ENCODE data around the gene UXT. TPM values are rescaled to one million over a fixed set of nuclear protein-coding genes. Genes with fewer than 3 reads are reported as not detected.
"Not testable (repeated sequence)": the region's sequence is repeated elsewhere in the genome, so short reads cannot be mapped to it uniquely, and the experiment has no call there.

UXT gene
- total and polyA plus RNA-seq, 4 donors, result 34.0 to 99.0 (median 65.3) TPM

- Histone ChIP-seq H3K9ac (ENCODE audit: low read depth in 1 of 2, low read length in 2 of 2) (no peak overlapping the region), H3K9me3 (ENCODE audit: control insufficient read depth in 4 of 4, low read length in 3 of 4) (no peaks in the 10 kb centered on the region), H3K27me3 (ENCODE audit: control insufficient read depth in 4 of 4, insufficient read depth in 4 of 4, low read length in 3 of 4) (no peaks in the 10 kb centered on the region), H3K4me1 (ENCODE audit: control insufficient read depth in 4 of 4, insufficient read depth in 4 of 4, low read length in 3 of 4) (peaks cover 0 to 2% (median 0%) of the 10 kb centered on the region in 4 donors), H3K36me3 (ENCODE audit: control insufficient read depth in 4 of 4, insufficient read depth in 3 of 4, low read depth in 1 of 4, low read length in 3 of 4) (no peaks in the 10 kb centered on the region), H3K27ac (ENCODE audit: low read depth in 1 of 2, low read length in 2 of 2) (no peak overlapping the region), H3K4me3 (ENCODE audit: low read depth in 1 of 3, low read length in 3 of 3) (no peak overlapping the region)
- DNase-seq (ENCODE audit: low spot score), result no peak
- TF ChIP-seq HNF4G (IDR thresholded peaks at IDR 0.05) (no peak), NR2F2 (IDR thresholded peaks at IDR 0.05) (no peak), CTCF (IDR thresholded peaks at IDR 0.05; ENCODE audit: low read depth, low read length, missing input control) (no peak), GABPA (IDR thresholded peaks at IDR 0.05 in 1 of 2, conservative IDR thresholded peaks at IDR 0.05 in 1 of 2) (no peak)
- WGBS, result 64% methylated on average over 6 of the region's 6 CpGs
Observed at GRCh38 chrX:47687263-47687662, 28.3 kb upstream of the UXT start.

DNA sequence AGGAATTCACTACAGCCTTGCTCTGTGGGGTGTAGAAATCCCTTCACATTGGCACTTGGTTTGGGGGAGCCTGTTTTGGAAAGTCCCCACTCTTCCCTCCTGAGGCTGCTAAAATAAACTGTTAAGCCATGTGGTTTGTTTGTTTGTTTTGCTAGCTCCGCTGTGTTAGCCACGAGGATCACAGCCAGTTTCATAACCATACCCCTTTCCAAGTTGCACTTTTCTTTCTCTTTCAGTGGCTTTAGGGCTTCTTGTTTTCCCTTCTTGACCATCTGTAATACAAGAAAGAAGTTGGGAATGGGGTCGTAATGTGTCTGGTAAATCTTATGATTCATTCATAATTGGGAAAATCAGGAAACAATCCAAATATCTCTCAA is 24.8 kb upstream of the UXT start:
- Histone ChIP-seq H3K27ac (ENCODE audit: low read depth in 1 of 2, low read length in 2 of 2) (no peak overlapping the region), H3K9ac (ENCODE audit: low read depth in 1 of 2, low read length in 2 of 2) (no peak overlapping the region), H3K4me3 (ENCODE audit: low read depth in 1 of 3, low read length in 3 of 3) (no peak overlapping the region), H3K27me3 (ENCODE audit: control insufficient read depth in 4 of 4, insufficient read depth in 4 of 4, low read length in 3 of 4) (no peaks in the 10 kb centered on the region), H3K4me1 (ENCODE audit: control insufficient read depth in 4 of 4, insufficient read depth in 4 of 4, low read length in 3 of 4) (peaks cover 0 to 2% (median 0%) of the 10 kb centered on the region in 4 donors), H3K9me3 (ENCODE audit: control insufficient read depth in 4 of 4, low read length in 3 of 4) (no peaks in the 10 kb centered on the region), H3K36me3 (ENCODE audit: control insufficient read depth in 4 of 4, insufficient read depth in 3 of 4, low read depth in 1 of 4, low read length in 3 of 4) (no peaks in the 10 kb centered on the region)
- TF ChIP-seq, protein P1, sequence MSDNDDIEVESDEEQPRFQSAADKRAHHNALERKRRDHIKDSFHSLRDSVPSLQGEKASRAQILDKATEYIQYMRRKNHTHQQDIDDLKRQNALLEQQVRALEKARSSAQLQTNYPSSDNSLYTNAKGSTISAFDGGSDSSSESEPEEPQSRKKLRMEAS (IDR thresholded peaks at IDR 0.05), result no peak
- no peak for TF ChIP-seq CTCF (IDR thresholded peaks at IDR 0.05; ENCODE audit: low read depth, low read length, missing input control)
- DNase-seq (ENCODE audit: low spot score), result no peak
- 37% methylated on average over 3 of the region's 3 CpGs for WGBS

GRCh38 chrX:47683184-47683828 is 24.3 kb upstream of the UXT start:
- Histone ChIP-seq H3K27me3 (ENCODE audit: control insufficient read depth in 4 of 4, insufficient read depth in 4 of 4, low read length in 3 of 4) (no peaks in the 10 kb centered on the region), H3K9ac (ENCODE audit: low read depth in 1 of 2, low read length in 2 of 2) (no peak overlapping the region), H3K27ac (ENCODE audit: low read depth in 1 of 2, low read length in 2 of 2) (no peak overlapping the region), H3K4me3 (ENCODE audit: low read depth in 1 of 3, low read length in 3 of 3) (no peak overlapping the region), H3K4me1 (ENCODE audit: control insufficient read depth in 4 of 4, insufficient read depth in 4 of 4, low read length in 3 of 4) (peaks cover 0 to 2% (median 0%) of the 10 kb centered on the region in 4 donors), H3K9me3 (ENCODE audit: control insufficient read depth in 4 of 4, low read length in 3 of 4) (no peaks in the 10 kb centered on the region), H3K36me3 (ENCODE audit: control insufficient read depth in 4 of 4, insufficient read depth in 3 of 4, low read depth in 1 of 4, low read length in 3 of 4) (no peaks in the 10 kb centered on the region)
- no peak for DNase-seq (ENCODE audit: low spot score)
- TF ChIP-seq, protein P2, sequence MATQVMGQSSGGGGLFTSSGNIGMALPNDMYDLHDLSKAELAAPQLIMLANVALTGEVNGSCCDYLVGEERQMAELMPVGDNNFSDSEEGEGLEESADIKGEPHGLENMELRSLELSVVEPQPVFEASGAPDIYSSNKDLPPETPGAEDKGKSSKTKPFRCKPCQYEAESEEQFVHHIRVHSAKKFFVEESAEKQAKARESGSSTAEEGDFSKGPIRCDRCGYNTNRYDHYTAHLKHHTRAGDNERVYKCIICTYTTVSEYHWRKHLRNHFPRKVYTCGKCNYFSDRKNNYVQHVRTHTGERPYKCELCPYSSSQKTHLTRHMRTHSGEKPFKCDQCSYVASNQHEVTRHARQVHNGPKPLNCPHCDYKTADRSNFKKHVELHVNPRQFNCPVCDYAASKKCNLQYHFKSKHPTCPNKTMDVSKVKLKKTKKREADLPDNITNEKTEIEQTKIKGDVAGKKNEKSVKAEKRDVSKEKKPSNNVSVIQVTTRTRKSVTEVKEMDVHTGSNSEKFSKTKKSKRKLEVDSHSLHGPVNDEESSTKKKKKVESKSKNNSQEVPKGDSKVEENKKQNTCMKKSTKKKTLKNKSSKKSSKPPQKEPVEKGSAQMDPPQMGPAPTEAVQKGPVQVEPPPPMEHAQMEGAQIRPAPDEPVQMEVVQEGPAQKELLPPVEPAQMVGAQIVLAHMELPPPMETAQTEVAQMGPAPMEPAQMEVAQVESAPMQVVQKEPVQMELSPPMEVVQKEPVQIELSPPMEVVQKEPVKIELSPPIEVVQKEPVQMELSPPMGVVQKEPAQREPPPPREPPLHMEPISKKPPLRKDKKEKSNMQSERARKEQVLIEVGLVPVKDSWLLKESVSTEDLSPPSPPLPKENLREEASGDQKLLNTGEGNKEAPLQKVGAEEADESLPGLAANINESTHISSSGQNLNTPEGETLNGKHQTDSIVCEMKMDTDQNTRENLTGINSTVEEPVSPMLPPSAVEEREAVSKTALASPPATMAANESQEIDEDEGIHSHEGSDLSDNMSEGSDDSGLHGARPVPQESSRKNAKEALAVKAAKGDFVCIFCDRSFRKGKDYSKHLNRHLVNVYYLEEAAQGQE (IDR thresholded peaks at IDR 0.05), result no peak
- TF ChIP-seq NR2F2 (IDR thresholded peaks at IDR 0.05), result no peak
- WGBS, result 80% methylated on average over 14 of the region's 14 CpGs

DNA sequence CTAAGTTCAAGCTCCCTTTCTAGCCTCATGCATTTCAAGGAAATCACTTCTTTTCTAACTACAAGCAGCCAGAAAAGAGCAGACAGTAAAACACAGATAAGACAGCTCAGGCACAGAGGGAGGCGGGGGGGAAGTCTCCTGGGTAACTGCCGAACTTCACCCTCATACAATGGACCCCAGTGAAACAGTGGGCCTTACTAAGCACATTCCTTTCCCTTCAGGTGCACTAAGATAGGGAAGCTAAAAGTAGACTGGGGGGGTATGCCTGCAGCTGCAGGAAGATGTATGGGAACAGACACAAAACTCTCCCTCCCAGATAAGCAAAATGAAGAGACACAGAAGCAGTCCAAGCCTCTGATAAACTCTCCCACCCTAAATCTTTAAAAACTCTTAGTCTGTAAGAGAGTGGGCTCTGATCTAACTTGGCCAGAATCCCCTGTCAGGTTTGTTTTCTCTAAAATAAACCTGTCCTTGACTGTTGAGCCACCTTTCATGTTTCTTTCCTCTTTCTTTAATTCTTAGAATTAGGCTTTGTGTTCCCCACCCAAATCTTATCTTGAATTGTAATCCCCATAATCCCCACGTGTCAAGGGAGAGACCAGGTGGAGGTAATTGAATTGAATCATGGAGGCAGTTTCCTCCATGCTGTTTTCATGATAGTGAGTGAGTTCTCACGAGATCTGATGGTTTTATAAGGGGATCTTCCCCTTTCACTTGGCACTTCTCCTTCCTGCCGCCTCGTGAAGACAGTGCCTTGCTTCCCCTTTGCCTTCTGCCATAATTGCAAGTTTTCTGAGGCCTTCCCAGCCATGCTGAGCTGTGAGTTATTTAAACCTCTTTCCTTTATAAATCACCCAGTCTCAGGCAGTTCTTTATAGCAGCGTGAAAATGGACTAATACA is 17.2 kb upstream of the UXT start:
- not testable (repeated sequence) for DNase-seq (ENCODE audit: low spot score); H3K4me1 ChIP-seq (ENCODE audit: control insufficient read depth in 4 of 4, insufficient read depth in 4 of 4, low read length in 3 of 4); H3K27ac ChIP-seq (ENCODE audit: low read depth in 1 of 2, low read length in 2 of 2); H3K4me3 ChIP-seq (ENCODE audit: low read depth in 1 of 3, low read length in 3 of 3); H3K9me3 ChIP-seq (ENCODE audit: control insufficient read depth in 4 of 4, low read length in 3 of 4); H3K27me3 ChIP-seq (ENCODE audit: control insufficient read depth in 4 of 4, insufficient read depth in 4 of 4, low read length in 3 of 4); H3K9ac ChIP-seq (ENCODE audit: low read depth in 1 of 2, low read length in 2 of 2); H3K36me3 ChIP-seq (ENCODE audit: control insufficient read depth in 4 of 4, insufficient read depth in 3 of 4, low read depth in 1 of 4, low read length in 3 of 4)
- 71% methylated on average over 7 of the region's 7 CpGs for WGBS

Data from liver (tissue), 9 donors.